NCI-H524 (cell line): ENCODE data around the gene EIF4E1B.

Source experiments
- DNase-seq, 2 experiments: peaks; one replicate each; lab custom pipeline; 2025; lab: John Stamatoyannopoulos, UW

The EIF4E1B gene

DNA sequence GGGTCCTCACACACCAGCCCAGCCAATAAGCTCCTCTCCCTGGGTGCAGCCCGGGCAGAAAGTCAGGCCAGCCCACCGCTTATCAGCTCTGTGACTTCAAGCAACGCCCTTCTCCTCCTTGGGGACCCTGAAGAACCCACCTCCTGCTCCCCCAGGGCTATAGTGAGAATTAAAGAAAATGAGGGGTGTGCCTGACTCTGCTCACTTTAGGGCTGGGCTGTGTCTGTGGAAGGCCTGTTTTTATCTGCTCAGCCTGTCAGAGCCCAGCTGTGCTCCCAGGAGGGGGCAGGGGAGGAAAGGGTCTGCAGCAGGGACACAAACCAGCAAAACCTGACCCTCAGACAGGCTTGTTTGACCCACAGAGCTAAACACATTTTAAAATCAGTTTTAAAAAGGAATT, 24.4 kb upstream of the EIF4E1B start:
- DNase-seq, result no peak

DNA sequence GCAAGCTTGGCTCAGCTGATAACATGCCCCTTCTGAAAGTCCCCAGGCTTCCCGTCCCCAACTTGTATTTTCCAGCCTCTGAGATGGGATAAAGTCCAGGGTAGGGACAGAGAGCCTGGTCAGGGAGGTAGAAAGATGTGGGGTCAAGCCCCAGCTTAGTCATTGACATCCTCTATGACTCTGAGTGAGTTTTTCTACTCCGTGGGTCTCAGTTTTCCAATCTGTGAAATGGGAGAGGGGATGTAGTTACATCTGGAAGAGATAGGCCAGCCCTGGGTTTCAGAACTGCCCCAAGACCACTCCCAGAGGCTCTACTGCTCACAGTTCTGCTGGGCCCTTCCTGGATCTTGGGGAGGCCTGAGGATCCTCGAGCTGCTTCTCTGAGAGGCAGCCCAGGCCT, 23.6 kb upstream of the EIF4E1B start:
- DNase-seq, result no peak

DNA sequence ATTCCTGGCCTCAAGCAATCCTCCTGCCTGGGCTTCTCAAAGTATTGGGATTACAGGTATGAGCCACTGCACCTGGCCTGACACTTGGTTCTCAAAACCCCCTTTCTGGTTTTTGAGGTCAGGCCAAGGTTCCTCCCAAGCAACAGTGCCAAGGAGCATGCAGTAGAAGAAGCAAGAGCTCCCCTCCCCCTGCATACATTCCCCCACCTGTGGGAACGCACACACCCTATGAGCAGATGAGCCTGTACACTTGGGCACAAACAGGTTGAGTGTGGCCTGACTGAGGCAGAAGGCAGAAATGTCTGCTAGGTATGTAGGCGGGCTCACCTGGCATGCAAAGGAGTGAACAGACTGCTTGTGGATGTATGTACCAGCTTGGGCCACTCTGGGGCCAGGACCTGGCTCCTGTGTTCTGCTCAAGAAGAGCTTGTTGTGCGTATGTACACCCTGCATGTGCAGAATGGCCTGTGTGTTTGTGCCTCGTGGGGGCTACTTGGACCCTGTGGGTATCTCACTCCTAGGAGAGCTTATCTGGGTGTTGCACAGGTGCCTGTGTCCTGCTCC, 22.3 kb upstream of the EIF4E1B start:
- DNase-seq, result no peak

DNA sequence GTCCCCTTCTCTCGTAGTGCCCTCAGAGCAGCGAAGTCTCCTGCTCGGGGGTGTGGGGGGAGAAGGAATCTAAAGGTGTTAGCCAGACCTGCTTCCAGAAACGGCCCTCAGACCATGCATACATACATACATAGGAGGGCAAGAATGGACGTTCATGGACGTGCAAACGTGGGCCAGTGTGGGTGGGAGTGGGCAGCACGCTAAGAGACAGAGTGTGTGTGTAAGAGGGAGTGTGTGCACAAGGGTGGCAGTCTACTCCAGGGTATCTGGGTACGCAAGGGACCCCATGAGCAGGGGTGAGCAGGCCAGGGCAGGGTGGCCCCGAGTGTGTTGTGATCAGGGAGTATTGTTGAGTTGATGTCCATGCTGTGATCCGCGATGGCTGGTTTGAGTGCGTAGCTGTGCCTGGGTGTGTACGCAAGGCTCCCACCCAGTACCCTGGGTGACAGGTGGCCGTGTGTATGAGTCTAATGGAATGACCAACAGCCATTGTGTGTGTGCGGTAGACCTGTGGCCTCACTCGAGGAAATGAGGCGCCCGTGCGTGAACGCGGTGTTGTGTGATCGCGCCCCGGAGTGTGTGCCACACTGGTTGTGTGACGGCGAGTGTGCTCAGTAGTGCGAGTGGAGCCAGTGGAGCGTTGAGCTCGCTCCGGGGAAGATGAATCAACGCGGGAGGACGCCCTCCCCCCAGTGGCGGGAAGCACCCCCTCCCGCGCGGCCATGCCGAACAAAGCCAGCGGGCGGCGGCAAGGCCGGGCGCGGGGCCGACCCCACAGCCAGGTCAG, 21.3 kb upstream of the EIF4E1B start:
- peak in 1 of 2 experiments; percentile 29 for DNase-seq

DNA sequence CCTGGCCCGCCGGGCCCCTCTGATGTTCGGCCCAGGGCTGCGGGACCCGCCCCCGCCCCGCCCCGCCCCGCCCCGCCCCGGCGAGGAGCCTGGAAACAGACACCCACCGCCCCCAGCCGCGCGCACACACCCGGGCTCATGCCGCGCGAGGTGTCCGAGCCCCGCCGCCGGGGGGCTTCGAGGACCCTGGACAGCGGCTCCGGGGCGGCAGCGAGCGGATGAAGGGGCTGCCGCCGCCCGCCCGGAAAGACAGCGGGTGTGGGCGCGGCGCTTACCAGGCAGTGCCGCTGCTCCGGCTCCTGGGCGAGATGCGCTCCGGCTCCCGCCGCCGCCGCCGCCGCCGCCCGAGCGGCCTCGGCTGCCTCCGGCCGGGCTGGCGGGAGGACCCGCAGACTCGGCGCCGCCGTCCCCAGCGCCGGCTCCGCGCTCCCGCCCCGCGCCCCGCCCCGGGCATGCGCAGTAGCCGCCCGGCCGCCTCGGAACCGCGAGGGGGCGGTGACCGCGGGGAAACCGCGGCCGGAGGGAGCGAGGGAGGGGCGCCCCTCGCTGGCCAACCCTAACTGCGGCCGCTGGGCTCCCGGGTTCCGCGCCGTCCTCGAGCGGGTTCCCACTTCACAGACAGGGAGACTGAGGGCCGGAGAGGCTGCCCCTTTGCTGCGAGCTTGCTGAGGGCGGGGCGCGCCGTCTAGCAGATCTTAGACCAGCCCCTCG, 20.6 kb upstream of the EIF4E1B start, which contains the start of gene GPRIN1:
Gene GPRIN1, minus strand, starts transcription at position 433 of the 711 bp plus-strand sequence. CDS start 10,322 bp downstream, outside the sequence.
- peak in 1 of 2 experiments; percentile 64 for DNase-seq

DNA sequence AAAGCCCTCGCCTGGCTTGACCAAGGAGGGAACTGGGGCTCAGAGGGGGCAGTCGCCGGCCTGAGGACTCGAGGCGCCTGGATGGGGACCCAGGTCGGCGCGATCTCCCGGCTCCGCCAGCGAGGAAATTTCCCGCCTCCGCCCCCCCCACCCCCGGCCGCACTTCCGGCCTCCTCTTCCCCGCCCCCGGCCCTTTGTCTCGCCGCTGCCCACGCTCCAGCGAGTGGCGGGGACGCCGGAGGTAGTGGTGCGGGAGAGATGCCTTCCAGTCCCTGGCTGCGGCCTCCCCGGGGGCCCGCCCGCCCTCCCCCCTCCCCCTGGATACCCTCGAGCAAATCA, 20.1 kb upstream of the EIF4E1B start:
- DNase-seq, result no peak

DNA sequence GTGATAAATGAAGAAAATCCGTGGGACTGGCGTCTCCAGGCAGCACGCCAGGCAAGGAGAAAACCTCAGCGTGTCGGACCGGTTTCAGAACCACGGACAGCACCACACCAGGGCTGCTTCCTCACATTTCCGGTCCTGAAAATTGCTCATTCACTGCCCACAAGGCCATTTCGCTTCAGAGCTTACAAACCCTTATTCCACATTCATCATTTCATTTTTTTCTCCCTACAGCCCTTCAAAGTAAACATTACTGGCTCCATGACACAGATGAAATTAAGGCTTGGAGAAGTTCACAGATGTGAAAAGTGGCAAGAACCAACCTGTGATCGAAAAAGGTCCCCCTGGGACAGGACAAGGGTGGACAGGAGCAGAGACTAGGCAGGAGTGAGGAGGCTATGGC, 19.0 kb upstream of the EIF4E1B start:
- DNase-seq, result no peak

DNA sequence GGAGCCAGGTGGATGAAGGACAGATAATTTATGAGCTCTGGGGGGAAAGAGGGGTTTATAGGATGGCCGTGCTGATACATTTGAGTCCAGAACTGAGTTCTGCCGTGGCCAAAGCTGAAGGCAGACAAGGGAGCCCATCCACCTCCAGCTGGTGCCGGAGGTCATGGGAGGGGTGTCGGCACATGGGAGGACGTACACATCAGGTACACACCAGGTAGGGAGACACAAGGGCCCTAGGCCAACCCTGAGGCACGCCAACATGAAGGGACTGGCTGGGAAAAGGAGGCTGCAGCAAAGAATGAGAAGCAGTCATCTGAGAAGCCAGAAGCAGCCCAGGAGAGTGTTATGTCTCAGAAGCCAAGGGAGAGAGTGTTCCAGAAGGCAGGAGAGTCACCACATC, 18.5 kb upstream of the EIF4E1B start:
- DNase-seq, result no peak

DNA sequence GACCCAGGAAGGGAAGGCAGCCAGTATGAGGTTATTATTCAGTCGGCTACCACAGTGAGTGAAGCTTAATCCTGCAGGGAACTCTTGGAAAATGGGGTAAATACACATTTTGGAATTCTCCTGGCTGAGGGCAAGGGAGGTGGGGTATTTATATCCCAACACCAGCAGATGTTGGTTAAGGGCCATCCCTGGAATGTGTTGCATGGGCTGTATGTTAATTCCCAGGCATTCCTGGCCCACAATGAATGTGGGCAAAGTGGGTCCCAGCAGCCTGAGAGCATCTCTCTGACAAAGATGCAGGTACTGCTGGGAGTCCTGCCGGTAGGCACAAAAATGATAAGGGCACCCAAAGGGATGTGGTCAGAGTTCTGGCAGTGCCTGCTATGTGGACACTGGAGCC, 17.6 kb upstream of the EIF4E1B start:
- DNase-seq, result no peak

DNA sequence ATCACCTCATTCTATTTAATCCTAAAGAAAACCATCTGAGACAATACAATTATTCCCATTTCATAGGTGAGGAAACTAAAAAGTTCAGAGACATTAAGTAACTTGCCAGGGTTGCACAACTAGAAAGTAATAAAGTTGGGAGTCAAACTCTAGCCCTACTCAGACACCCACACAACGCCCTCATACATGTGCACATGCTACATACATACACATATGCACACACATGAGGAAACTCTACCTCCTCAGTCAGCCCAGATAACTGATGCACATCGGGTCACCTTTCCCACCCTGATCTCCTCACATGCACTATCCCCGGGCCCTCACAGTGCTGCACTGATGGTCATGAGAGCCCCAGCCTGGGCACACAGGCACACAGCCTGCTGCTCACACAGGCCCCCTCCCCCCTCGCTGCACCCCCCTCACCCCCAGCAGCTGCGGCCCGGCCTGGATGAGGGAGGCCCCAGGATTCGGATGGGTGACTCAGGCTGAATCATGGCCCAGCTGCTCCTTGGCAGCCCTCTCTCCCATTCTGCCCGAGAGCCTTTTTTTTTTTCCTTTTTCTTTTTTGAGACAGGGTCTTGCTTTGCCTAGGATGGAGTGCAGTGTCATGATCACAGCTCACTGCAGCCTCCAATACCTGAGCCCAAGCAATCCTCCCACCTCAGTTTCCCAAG, 15.5 kb upstream of the EIF4E1B start:
- no peak for DNase-seq

DNA sequence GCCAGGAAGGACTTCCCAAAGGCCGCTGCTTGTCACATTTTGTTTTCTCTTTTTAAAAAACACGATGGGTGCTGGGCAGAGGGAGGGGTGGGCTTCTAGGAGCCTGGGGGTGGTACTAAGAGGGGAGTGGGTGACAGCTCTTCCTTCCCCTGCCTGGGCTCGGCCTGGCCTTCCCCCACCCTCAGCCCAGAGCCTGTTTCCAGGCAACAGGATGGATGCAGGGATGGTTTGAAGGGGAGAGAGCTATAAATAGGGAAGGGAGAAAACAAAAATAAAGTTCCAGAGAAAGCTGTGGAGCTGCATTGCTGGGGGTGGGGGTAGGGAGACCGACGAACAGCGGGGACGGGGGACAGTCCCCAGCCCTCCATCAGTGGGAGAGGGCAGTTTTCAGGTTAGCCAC, 14.0 kb upstream of the EIF4E1B start:
- DNase-seq, result no peak

DNA sequence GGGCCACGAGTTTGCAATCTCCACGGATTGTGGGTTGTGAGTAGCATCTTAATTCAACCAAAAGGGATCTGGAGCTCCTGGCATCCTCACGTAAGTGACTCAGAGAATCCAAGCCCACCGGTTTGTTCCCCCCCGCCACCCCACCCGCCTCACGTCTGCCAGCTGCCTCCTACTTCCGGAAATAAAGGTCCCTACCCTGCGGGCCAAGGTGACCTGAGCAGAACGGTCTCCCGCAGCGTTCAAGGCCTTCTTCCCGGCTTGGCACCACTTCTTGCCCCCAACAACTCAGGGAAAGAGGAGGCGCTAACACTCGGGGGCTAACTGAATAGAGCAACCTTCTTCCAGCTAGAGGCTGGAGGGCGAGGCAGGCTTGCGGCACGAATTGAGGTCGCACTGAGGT, 11.7 kb upstream of the EIF4E1B start:
- no peak for DNase-seq

DNA sequence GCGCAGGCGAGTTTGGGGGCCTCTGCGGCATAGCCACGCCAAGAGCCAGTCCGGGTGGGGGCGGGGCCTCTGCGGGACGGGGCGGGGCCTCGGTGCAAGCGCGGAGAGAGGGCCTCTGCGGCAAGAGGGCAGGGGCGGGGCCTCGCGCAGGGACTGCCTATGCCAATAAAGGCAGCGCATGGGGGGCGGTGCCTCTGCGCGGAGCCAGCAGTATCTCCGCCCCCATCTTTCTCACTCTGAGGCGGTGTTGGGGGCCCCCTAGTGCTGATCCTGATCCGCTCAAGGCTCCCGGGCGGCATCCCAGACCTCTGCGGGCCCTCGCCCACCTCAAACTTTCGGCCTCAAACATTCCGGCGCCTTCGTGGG, 11.3 kb upstream of the EIF4E1B start:
- DNase-seq, result peak; percentile 55 to 76

DNA sequence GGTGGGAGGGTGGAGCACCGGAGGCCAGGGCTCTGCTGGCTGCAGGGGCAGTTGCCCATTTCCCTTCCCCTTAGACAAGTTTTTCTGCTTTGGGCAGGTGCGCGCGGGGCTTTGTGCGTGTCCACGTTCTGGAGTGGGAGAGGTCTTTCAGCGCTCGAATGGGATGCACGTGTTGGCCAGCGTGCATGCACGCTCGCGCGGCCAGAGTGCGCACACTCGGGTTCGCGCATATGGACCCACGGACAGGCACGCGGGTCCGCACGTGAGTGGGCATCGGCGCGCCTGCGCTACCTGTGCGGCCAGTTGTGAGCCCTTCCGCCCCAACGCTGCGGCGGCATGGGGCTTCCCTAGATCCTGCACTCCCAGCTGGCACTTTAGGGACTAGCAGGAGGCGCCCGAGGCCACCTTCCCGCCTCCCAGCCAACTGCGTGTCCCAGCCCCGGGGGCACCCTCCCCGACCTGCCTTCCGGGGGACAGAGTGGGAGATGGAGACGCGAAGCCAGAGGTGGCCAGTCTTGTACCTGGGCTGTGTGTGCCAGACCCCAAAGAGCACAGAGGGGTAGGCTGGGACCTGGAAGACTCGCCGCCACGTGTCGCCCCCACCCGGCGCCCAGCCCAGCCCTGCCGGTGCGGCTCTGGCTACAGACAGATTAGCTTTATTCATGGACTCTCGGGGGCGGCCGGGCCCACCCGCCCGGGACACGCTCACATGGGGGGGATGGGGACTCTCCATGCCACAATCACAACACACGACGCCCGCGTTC, 10.7 kb upstream of the EIF4E1B start:
- DNase-seq, result peak in 1 of 2 experiments; percentile 32

DNA sequence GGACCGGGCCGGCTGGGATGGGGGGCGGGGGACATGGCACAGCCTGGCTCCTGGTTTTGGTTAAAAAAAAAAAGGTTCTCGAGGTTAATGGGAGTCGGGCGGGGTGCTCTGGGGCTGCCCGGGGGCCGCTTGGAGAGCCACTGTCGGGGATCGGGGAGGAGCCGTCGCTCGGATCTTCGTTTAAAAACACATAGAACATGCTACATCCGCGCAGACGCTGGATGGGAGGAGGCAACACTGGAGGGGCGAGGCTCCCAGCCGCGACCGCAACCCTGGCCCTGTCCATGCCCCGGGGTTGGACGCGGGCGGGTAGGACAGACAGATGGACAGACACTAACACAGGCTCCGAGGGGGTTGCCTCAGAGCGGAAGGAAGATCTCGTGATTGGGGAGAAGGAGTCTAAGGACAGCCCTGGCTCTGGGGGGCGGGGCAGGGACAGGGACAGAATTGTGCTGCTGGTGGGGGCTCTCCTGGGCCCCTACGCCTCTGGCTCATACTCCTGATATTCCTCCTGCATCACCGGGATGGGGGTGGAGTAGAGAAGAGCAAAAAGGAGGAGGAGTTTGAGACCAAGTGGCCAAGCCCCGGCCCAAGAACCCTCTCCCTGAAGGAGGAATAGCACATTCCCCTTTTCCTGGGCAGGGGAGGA, 10.0 kb upstream of the EIF4E1B start:
- no peak for DNase-seq

DNA sequence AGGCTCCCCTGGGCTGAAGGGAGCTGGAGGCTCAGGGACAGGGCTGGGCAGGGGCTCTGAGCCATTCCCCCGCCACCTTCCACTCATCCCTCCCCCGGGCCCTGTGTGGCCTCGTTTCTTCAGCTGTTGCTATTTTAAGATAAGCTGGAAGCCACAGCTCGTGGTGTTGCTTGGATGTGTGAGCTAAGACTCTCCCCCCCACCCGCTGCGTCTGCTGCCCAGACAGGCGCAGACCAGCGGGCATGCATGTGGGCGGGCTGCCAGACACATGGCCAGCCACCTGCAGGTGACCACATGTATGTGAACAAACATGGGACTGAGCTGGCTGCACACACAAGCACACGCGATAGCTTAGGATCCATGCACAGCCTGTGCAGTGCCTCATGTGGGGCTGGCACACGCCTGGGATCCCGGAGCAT, 8.8 kb upstream of the EIF4E1B start:
- DNase-seq, result no peak

DNA sequence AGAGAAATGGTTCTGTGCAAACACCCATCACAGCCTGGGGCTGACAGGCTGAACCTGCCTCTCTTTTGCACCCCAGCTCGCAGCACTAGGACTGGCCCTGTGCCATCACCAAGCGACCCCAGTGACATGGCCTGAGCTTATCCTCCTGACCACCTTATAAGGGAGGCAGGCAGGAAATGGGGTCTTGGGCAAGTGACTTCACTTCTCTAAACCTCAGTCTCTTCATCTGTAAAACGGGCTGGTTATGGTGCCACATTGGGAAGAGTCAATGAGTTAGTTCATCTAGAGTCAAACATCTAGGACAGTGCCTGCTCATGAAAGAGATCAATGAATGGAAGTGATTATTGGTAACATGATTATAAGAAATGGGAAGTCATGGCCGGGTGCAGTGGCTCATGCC, 6.3 kb upstream of the EIF4E1B start:
- no peak for DNase-seq

DNA sequence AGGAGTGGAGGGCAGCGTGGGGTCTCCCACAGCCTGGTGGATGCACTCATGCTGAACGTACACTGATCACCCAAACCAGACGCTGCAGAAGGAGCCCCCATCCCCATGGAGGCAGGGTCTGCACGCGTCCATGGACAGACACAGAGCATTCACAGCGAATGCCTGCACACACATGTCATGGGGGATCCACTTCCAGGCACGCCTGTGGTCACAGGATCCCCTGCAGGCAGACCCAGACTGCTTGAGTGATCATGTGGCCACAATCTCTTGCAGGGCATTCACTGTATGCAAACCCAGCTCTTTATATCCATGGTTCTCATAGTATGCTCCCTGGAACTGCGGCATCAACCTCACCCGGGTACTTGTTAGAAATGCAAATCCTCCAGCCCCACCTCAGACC, 5.5 kb upstream of the EIF4E1B start:
- no peak for DNase-seq

DNA sequence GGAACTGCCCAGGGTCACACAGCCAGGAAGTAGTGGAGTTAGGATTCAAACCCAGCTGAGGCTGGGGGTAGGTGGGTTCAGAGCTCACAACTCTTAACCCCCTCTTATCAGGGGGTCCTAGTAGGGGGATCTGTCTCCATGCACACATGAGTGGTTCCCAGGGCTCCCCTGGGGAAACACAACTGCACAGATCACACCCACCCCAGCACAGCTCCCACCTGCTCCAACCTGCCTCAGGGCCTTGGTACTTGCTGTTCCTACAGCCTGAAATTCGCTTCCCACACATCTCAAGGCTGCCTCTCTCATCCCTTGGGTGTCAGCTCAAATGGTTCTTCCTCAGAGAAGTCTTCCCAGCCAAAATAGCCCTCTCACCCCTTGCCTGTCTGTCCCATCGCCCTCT, 5.0 kb upstream of the EIF4E1B start:
- DNase-seq, result no peak

DNA sequence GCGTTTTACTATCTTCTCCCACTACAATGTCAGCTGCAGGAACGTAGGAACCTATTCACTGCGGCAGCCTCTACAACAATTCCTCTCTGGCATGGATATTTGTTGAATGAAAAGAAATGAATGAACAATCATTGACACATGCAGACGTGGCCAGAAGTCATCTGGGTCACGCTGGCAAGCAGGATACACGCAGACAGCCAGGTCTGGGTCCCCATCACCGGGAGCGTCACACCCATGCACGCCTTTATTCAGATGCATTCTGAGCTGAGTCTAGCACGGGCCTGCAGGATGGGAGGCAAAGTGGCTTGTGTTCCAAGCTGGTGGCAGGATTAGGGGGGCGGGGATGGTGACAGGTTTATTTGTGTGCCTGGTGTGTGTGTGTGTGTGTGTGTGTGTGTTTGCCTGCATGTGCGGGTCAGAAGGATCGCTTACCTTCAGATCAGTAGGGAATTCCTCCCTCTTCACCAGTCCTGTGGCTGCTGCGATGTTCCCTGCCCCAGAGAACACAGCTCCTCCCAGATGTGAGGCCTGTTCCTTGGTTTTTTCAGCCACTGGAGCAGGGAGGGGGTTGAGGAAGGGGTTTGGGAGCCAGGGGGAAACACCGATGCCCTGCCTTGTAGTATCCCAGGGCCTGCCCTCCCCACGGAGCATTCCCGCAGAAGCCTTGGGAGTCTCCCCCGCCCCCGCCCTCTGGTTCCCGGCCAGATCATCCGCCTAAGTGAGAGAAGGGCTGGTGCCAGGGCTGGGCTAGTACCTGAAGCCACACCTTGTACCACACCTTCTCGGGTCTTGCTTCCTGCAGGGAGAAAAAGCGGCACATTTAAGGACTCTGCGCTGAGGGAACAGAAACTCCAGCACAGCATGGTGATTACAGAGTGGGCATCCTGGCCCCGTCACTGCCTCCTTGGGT, 4.3 kb upstream of the EIF4E1B start:
- DNase-seq, result no peak

DNA sequence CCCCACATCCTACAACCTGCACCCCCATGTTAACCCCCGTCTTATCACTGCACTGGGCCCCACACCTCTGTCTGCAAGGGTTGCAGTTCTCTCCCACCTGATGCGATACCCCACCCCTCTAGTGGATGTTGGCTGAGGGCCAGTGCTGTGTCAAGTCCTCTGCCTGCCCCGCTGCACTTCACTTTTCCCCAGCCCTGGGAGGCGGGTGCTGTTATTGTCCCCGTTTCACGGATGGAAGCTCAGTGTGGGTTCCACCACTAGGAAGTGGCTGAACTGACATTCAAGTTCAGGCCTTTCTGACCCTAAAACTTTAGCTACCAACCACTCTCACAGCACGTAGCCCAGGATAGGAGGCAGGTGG, 3.6 kb upstream of the EIF4E1B start:
- no peak for DNase-seq
